H9 (cell line): ENCODE data around the gene CACNA1G. TPM values are rescaled to one million over a fixed set of nuclear protein-coding genes. Genes with fewer than 3 reads are reported as not detected.
A peak's percentile ranks its signal among the peaks of the same experiment; 100 is the strongest.

Source experiments
- DNase-seq: peaks from one replicate; pipeline ENCODE4 v3.0.0-alpha.2; 2017
- H2AFZ ChIP-seq: one replicate; pipeline ENCODE4 v1.6.1; 2013; ENCODE audit warnings: mild to moderate bottlenecking, low read length, control low read depth, moderate library complexity
- H2AK5ac ChIP-seq: 2 replicates; pipeline ENCODE4 v1.6.1; 2013; ENCODE audit warnings: low read length, control low read depth, mixed read lengths; ENCODE audit not compliant: insufficient read length
- H2BK120ac ChIP-seq: one replicate; pipeline ENCODE4 v1.6.1; 2013; ENCODE audit warnings: low read depth, mild to moderate bottlenecking, low read length, control low read depth, inconsistent platforms; ENCODE audit not compliant: poor library complexity, severe bottlenecking
- H2BK12ac ChIP-seq: 2 replicates; pipeline ENCODE4 v1.6.1; 2013; ENCODE audit warnings: low read length, control low read depth, mixed read lengths, low read depth; ENCODE audit not compliant: insufficient read length
- H2BK15ac ChIP-seq: 2 replicates; pipeline ENCODE4 v1.6.1; 2013; ENCODE audit warnings: low read depth, low read length, control low read depth
- H2BK20ac ChIP-seq: one replicate; pipeline ENCODE4 v1.6.1; 2013; ENCODE audit warnings: low read depth, mild to moderate bottlenecking, low read length, control low read depth, inconsistent platforms; ENCODE audit not compliant: poor library complexity, severe bottlenecking
- H2BK5ac ChIP-seq: 2 replicates; pipeline ENCODE4 v1.6.1; 2013; ENCODE audit warnings: low read length, control low read depth, mixed read lengths; ENCODE audit not compliant: insufficient read length
- H3K14ac ChIP-seq: 2 replicates; pipeline ENCODE4 v1.6.1; 2013; ENCODE audit warnings: low read length, control low read depth; ENCODE audit not compliant: insufficient read depth
- H3K18ac ChIP-seq: 2 replicates; pipeline ENCODE4 v1.6.1; 2013; ENCODE audit warnings: low read depth, mild to moderate bottlenecking, mixed read lengths, low read length, control low read depth; ENCODE audit not compliant: insufficient read length
- H3K23ac ChIP-seq: 2 replicates; pipeline ENCODE4 v1.6.1; 2013; ENCODE audit warnings: low read length, control low read depth, mixed read lengths, low read depth; ENCODE audit not compliant: insufficient read length
- H3K23me2 ChIP-seq: 2 replicates; pipeline ENCODE4 v1.6.1; 2013; ENCODE audit warnings: low read depth, mild to moderate bottlenecking, mixed read lengths, low read length, control low read depth; ENCODE audit not compliant: insufficient read length, poor library complexity, severe bottlenecking
- H3K27ac ChIP-seq: 2 replicates; pipeline ENCODE4 v1.5.1; 2013; ENCODE audit warnings: low read length, control low read depth, mixed read lengths, low read depth; ENCODE audit not compliant: insufficient read length
- H3K27me3 ChIP-seq: 2 replicates; pipeline ENCODE4 v1.6.1; 2013; ENCODE audit warnings: low read length, control low read depth, inconsistent platforms; ENCODE audit not compliant: insufficient read depth
- H3K4ac ChIP-seq: 2 replicates; pipeline ENCODE4 v1.6.1; 2013; ENCODE audit warnings: low read depth, mild to moderate bottlenecking, control low read depth, inconsistent platforms, low read length, moderate library complexity
- H3K4me1 ChIP-seq: 2 replicates; pipeline ENCODE4 v1.6.1; 2013; ENCODE audit warnings: low read length, control low read depth, inconsistent platforms; ENCODE audit not compliant: insufficient read depth
- H3K4me2 ChIP-seq: 2 replicates; pipeline ENCODE4 v1.6.1; 2013; ENCODE audit warnings: low read length, control low read depth, mixed read lengths; ENCODE audit not compliant: insufficient read length, insufficient read depth
- H3K56ac ChIP-seq: 2 replicates; pipeline ENCODE4 v1.6.1; 2013; ENCODE audit warnings: low read depth, mild to moderate bottlenecking, mixed read lengths, low read length, control low read depth; ENCODE audit not compliant: insufficient read length
- H3K79me1 ChIP-seq: 2 replicates; pipeline ENCODE4 v1.6.1; 2013; ENCODE audit warnings: low read depth, mild to moderate bottlenecking, moderate library complexity, low read length, control low read depth, inconsistent platforms; ENCODE audit not compliant: insufficient read depth, poor library complexity, severe bottlenecking
- H3K79me2 ChIP-seq: 2 replicates; pipeline ENCODE4 v1.6.1; 2013; ENCODE audit warnings: low read length, control low read depth, inconsistent platforms; ENCODE audit not compliant: insufficient read depth
- H3K9ac ChIP-seq: 2 replicates; pipeline ENCODE4 v1.6.1; 2013; ENCODE audit warnings: low read length, control low read depth, mixed read lengths; ENCODE audit not compliant: insufficient read length; ENCODE audit errors: extremely low read depth
- H3K9me3 ChIP-seq: one replicate; pipeline ENCODE4 v1.6.1; 2013; ENCODE audit warnings: low read depth, low read length, inconsistent platforms; ENCODE audit not compliant: control insufficient read depth
- H3T11ph ChIP-seq: one replicate; pipeline ENCODE4 v1.6.1; 2013; ENCODE audit warnings: mild to moderate bottlenecking, low read length, control low read depth, inconsistent platforms
- H4K20me1 ChIP-seq: one replicate; pipeline ENCODE4 v1.6.1; 2013; ENCODE audit not compliant: control insufficient read depth, insufficient read length, insufficient read depth
- H4K5ac ChIP-seq: 2 replicates; pipeline ENCODE4 v1.6.1; 2013; ENCODE audit warnings: low read depth, mild to moderate bottlenecking, mixed read lengths, low read length, control low read depth; ENCODE audit not compliant: insufficient read length
- H4K8ac ChIP-seq: replicated peaks from 2 replicates; pipeline ENCODE4 v1.6.1; 2013; ENCODE audit warnings: low read length, control low read depth, mixed read lengths, low read depth; ENCODE audit not compliant: insufficient read length
- H4K91ac ChIP-seq: 2 replicates; pipeline ENCODE4 v1.6.1; 2013; ENCODE audit warnings: low read depth, mild to moderate bottlenecking, moderate library complexity, mixed read lengths, low read length, control low read depth; ENCODE audit not compliant: insufficient read length
- H3K27ac Mint-ChIP-seq, 3 experiments: 2 replicates in 2 of 3; 3 replicates in 1 of 3; pipeline ENCODE4 v1.8.0; 2020 to 2021; ENCODE audit warnings: mixed read lengths in 3 of 3, mild to moderate bottlenecking in 1 of 3, moderate library complexity in 1 of 3
- H3K27me3 Mint-ChIP-seq: 2 replicates; pipeline ENCODE4 v1.8.0; 2021; ENCODE audit warnings: low read depth, mild to moderate bottlenecking, moderate library complexity, mixed read lengths
- H3K36me3 Mint-ChIP-seq, 3 experiments: 2 replicates in 2 of 3; 3 replicates in 1 of 3; pipeline ENCODE4 v1.8.0; 2020 to 2021; ENCODE audit warnings: low read depth in 3 of 3, mixed read lengths in 3 of 3; ENCODE audit not compliant: insufficient read depth in 1 of 3
- H3K4me1 Mint-ChIP-seq, 2 experiments: 2 replicates each; pipeline ENCODE4 v1.8.0; 2020; ENCODE audit warnings: mixed read lengths in 2 of 2
- H3K4me3 Mint-ChIP-seq, 2 experiments: 2 replicates in 1 of 2; 3 replicates in 1 of 2; pipeline ENCODE4 v1.8.0; 2020 to 2021; ENCODE audit warnings: mild to moderate bottlenecking in 2 of 2, mixed read lengths in 2 of 2, moderate library complexity in 1 of 2
- H3K9me3 Mint-ChIP-seq, 2 experiments: 2 replicates in 1 of 2; 3 replicates in 1 of 2; pipeline ENCODE4 v1.8.0; 2020; ENCODE audit warnings: mild to moderate bottlenecking in 2 of 2, mixed read lengths in 2 of 2, moderate library complexity in 1 of 2
- WGBS: extraction: QIAGEN DNeasy Blood & Tissue Kit; methylation state at CpG from one replicate; pipeline ENCODE4 v1.1.7; 2013; ENCODE audit warnings: missing lambda C conversion rate, low lambda C conversion rate, mixed read lengths; ENCODE audit not compliant: insufficient read length; ENCODE audit errors: extremely low coverage; 5-methylcytosine and 5-hydroxymethylcytosine counted together
- total RNA-seq: library from RNA; stranded (reverse); gene quantifications from 2 replicates; pipeline ENCODE4 v1.2.1, GENCODE V29; 2021
- TF ChIP-seq, protein P1 (sequence below): fragments of 200-600 bp; sonication (generic); conservative IDR thresholded peaks from 3 replicates; pipeline ENCODE4 v1.8.0; 2021; ENCODE audit warnings: antibody characterized with exemption, mild to moderate bottlenecking

Gene CACNA1G
- total RNA-seq, 1 experiment from 2014 or later = 1.5 TPM

DNA sequence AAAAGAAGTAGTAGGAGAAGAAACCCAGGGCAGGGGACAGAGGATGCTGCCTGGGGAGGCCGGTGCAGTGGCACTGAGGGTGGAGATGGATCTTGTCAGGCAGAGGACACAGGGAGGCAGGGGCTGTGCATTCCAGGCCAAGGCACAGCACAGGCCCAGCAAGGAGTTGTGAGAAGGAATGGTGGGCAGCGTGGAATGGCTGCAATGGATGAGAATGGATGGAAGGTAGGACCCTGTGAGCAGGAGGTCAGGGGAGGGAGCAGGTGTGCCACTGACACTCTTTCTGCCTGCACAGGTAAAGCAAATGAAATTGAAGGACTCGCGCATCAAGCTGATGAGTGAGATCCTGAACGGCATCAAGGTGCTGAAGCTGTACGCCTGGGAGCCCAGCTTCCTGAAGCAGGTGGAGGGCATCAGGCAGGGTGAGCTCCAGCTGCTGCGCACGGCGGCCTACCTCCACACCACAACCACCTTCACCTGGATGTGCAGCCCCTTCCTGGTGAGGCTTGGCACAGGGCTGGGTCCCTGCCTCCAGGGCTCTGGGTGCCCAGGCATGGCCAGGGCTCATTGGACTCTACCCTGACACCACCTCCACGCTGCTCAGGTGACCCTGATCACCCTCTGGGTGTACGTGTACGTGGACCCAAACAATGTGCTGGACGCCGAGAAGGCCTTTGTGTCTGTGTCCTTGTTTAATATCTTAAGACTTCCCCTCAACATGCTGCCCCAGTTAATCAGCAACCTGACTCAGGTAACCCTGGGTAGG is 106.9 kb downstream of the CACNA1G start:
- no peak overlapping the region for H3K23ac ChIP-seq
- H2BK120ac ChIP-seq = no peak overlapping the region
- H4K20me1 ChIP-seq = no peaks in the 10 kb centered on the region
- H4K8ac ChIP-seq = no peak overlapping the region
- no peak overlapping the region for H3K18ac ChIP-seq
- H3K4me2 ChIP-seq = no peak overlapping the region
- H3K9me3 Mint-ChIP-seq = no peaks in the 10 kb centered on the region
- H3K9me3 ChIP-seq = no peaks in the 10 kb centered on the region
- no peak for DNase-seq
- no peak overlapping the region for H2BK15ac ChIP-seq
- H3K27me3 ChIP-seq = no peaks in the 10 kb centered on the region
- H3K4me3 Mint-ChIP-seq = peak overlapping the region in 1 of 2 experiments; percentile 53; a peak in 3 of 5 replicates
- H3K14ac ChIP-seq = no peak overlapping the region
- H3K23me2 ChIP-seq = no peaks in the 10 kb centered on the region
- H2AFZ ChIP-seq = no peak overlapping the region
- no peak overlapping the region for H2BK20ac ChIP-seq
- H3K4me1 Mint-ChIP-seq = peaks cover 21 to 28% of the 10 kb centered on the region in 2 experiments
- H2AK5ac ChIP-seq = no peak overlapping the region
- H3K56ac ChIP-seq = no peak overlapping the region
- no peaks in the 10 kb centered on the region; a peak in 1 of 7 replicates for H3K36me3 Mint-ChIP-seq
- H3K79me2 ChIP-seq = no peaks in the 10 kb centered on the region
- no peak overlapping the region for H3K9ac ChIP-seq
- H2BK12ac ChIP-seq = no peak overlapping the region
- WGBS = no CpG with 5 or more reads among the region's 14 CpGs
- no peak overlapping the region for H4K5ac ChIP-seq
- H3K27ac ChIP-seq = no peak overlapping the region
- H3T11ph ChIP-seq = no peak overlapping the region
- no peak overlapping the region for H3K4ac ChIP-seq
- H3K79me1 ChIP-seq = no peaks in the 10 kb centered on the region
- TF ChIP-seq, protein P1, sequence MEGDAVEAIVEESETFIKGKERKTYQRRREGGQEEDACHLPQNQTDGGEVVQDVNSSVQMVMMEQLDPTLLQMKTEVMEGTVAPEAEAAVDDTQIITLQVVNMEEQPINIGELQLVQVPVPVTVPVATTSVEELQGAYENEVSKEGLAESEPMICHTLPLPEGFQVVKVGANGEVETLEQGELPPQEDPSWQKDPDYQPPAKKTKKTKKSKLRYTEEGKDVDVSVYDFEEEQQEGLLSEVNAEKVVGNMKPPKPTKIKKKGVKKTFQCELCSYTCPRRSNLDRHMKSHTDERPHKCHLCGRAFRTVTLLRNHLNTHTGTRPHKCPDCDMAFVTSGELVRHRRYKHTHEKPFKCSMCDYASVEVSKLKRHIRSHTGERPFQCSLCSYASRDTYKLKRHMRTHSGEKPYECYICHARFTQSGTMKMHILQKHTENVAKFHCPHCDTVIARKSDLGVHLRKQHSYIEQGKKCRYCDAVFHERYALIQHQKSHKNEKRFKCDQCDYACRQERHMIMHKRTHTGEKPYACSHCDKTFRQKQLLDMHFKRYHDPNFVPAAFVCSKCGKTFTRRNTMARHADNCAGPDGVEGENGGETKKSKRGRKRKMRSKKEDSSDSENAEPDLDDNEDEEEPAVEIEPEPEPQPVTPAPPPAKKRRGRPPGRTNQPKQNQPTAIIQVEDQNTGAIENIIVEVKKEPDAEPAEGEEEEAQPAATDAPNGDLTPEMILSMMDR = no peak
- no peak overlapping the region for H4K91ac ChIP-seq
- no peak overlapping the region for H2BK5ac ChIP-seq
- no peaks in the 10 kb centered on the region; the same call in 1 of the 2 replicates for H3K4me1 ChIP-seq
- H3K27me3 Mint-ChIP-seq = peaks cover 7% of the 10 kb centered on the region
- peak overlapping the region in 1 of 3 experiments; percentile 19; a peak in 2 of 7 replicates for H3K27ac Mint-ChIP-seq
